Mucosa of gallbladder (tissue), 1 donor: ENCODE measurements around the gene PCDH9. TPM values are rescaled to one million over a fixed set of nuclear protein-coding genes. Genes with fewer than 3 reads are reported as not detected.
"Not testable (repeated sequence)": the region's sequence is repeated elsewhere in the genome, so short reads cannot be mapped to it uniquely, and the experiment has no call there.

Source experiments
- DNase-seq: peaks from one replicate; pipeline ENCODE4 v3.0.0-alpha.2; 2020; ENCODE audit warnings: low spot score
- total RNA-seq: library from RNA; stranded (reverse); gene quantifications from one replicate; pipeline ENCODE4 v1.2.1, GENCODE V29; 2021
- donor health status: DM: no; HTN: no; CAD: no.

PCDH9 gene
- total RNA-seq, 1 donor from 2014 or later = 9.0 TPM

DNA sequence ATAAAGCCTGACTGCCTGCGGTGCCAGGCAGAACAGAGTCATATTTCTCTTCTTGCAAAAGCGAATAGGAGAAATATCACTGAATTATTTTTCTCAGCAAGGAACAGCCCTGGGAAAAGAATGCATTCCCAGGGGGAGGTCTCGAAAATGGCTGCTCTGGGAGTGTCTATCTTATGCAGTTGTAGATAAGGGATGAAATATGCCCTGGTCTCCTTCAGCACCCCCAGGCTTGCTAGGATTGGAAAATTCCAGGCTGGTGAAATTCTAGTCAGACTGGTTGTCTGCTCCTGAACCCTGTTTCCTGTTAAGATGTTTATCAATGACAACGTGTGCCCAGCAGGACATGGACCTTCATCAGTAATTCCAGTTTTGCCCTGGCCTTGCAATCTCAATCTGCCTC, 469.5 kb downstream of the PCDH9 start:
- not testable (repeated sequence) for DNase-seq

DNA sequence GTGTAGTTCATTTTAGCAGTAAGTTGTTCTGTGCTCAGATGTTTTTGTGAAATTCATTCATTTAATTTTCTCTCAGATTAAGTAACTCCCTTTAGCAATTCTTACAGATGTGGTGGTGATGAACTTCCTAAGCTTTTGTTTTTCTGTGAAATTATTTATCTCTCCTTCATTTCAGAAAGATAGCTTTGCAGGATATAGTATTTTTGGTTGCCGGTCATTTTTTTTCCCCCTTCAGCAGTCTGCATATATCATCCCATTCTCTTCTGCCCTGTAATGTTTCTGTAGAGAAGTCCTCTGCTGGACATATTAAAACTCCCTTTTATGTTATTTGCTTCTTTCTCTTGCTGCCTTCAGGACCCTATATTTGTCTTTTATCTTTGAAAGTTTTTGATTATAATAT, 470.2 kb downstream of the PCDH9 start:
- no peak for DNase-seq

DNA sequence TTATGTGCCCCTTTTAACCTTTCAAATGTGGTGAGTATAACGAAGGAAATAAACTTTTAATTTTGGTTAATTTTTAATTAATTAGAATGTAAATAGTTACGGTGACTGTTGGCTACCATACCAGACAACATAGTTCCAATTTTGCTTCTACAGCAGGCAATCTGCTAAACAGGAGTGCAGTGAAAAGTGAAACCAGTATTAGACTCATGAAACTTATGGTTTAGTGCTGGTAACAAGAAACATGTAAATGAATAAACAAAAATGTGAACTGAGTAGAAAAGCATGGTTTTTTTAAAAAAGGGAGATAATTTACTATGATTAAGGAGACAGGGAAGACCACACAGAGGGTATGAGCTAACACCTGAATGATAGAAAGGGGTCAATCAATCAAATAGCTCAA, 478.4 kb downstream of the PCDH9 start:
- DNase-seq = no peak

DNA sequence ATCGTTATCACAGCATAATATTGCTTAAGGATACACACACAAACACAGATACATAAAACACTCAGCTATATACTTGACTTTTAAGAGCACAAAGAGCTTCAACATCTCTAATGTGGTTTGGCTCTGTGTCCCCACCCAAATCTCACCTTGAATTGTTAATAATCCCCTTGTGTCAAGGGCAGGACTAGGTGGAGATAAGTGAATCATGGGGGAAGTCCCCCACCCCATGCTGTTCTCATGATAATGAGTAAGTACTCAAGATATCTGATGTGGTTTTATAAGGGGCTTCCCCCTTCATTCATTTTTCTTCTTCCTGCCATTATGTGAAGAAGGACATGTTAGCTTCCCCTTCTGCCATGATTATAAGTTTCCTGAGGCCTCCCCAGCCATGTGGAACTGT, 481.4 kb downstream of the PCDH9 start:
- DNase-seq = no peak

DNA sequence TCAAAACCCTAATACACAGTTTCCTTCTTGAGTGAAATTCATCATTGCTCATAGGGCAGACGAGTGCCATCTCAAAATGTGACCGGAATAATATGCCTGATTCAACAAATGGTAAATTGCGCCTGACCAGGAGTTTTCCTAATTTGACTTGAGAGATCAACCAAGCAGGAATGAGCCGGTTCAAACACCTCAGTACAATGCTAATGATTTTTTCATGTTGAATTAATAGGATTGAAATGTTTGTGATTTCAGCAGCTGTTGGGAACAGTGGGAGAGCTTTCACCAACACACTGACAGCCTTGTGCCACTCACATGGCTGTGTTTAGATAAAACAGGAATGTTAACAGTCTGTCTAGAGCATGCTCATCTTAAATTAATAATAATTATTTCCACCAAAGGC, 484.8 kb downstream of the PCDH9 start:
- DNase-seq = no peak

DNA sequence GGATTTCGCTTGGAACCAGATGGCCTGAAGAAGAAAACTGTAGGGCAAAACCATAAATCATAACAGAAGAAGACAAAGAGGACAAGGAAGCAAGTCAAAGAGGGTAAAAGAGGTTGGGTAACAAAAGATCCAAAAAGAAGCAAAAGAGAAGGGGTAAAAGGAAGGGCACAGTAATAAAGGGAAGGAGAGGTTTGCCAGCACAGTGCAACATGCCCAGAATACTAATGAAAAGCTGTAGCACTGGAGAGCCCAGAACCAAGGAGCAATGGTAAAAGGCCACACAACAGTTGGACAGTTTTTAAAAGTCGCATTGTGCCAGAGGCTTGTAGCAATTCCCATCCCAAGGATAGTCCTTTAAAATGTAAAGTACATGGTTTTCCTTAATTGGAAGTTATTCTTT, 506.6 kb downstream of the PCDH9 start:
- no peak for DNase-seq

DNA sequence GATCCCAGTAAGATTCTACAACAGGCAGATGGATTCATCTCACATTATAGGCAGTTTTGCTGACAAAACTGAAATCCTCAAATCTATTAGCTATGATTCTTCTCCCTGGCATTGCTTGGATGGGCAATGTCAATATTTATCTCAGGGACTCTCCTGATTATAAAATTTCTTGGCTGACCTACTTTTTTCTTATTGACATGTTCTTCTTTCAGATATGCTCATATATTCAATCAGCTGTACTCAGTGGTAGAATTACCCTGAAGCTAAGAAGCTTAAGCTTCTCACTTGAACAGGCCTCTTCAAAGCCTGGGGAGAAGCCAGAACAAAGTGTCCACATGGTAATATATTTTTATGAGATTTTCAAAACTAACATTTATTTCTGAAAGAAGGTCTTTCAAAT, 513.6 kb downstream of the PCDH9 start:
- no peak for DNase-seq

DNA sequence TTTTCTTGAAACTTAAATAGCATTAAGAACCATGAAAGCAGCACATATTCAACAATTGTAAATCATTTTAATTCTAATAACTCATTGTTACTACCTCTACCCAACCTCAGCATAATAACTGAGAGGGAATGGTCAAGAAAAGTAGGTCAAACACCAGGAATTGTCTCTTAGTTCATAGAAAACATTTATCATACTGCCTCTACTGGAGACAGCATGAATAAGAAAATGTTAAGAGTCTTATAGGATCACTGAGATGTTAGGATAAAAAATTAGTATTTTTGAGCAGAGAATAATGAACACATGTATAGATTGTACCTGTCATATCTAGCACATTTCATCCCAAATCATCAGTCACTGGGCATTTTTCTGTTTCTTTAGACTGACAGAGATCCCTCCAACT, 515.3 kb downstream of the PCDH9 start:
- DNase-seq = no peak

DNA sequence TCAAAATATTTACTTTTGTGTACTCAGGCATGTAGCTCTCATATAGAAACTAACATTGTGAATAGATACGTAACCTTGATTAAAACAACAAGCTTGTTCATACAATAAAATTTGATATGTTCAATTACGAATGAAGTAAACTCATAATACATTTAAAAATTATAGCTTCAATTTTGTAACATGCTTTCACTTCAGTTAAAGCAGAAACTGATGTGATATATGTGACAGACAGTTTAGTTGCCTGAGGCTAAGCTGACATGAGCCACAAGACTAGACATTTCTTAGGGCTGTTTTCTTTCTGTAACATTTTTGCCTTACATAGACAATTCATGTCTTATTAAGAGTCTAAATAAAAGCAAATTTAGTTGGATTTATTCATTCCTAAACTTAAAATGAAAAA, 526.0 kb downstream of the PCDH9 start:
- DNase-seq = no peak

DNA sequence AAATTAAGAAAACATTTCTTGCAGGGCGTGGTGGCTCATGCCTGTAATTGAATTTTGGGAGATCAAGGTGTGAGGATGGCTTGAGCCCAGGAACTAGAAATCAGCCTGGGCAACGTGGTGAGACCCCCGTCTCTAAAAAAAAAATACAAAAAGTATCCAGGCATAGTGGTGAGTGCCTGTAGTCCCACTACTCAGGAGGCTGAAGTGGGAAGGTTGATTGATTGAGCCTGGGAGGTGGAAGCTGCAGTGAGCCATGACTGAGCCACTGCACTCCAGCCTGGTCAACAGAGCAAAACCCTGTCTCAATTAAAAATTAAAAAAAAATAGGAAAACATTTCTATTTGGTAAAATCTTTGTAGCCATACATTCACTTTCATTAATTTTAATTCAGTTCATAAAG, 526.5 kb downstream of the PCDH9 start:
- DNase-seq = no peak

DNA sequence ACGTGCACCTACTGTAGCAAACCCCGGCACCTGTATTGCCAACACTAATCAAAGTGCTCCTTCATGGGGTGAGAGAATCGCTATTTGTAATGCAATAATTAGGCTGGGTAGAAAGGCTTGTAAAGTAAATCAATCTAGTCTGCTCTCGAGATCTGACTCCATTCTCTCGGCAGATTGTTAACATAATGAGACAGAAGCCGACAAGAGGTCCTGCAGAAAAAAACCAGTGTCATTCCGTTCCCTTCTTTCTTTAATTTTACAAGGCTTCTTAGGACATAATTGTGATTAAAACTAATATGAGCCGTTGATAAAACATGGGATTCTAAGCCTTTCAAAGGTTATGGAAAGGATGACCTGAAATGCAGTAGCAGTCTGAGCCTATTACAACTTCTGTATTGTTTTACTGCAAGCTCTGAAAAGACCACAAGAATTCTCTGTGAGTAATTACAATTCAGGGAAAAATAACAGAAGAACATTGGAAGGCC, 530.0 kb downstream of the PCDH9 start:
- no peak for DNase-seq

DNA sequence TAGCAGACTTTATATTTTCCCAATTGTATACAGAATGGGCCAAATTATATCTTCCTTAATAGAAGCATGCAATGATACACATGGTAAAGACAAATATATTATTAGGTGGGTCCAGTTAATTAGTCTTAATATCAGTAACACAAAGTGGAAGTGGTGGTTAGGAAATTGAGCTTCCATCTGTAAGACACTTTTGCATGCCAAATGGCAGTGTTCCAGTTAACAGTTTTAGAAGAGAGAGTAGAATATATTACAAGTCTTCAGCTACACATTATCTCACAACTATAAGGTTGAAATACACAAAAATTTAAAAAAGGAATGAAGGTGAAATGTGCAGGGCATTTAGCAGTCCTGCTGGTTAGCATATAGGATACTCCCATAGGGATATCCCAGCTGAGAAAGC, 536.5 kb downstream of the PCDH9 start:
- no peak for DNase-seq

DNA sequence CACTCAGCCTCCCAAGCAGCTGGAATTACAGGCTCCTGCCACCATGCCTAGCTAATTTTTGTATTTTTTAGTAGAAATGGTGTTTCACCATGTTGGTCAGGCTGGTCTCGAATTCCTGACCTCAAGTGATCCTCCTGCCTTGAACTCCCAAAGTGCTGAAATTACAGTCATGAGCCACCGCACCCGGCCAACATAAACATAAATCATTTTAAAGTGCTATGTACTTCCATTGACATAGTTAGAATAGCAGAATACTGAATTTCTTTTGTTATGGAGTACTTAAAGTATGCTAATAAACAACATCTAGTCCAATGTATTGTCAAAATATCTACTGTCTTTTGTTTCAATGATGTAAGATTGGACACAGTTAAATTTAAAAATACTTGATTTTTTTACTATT, 539.0 kb downstream of the PCDH9 start:
- no peak for DNase-seq

DNA sequence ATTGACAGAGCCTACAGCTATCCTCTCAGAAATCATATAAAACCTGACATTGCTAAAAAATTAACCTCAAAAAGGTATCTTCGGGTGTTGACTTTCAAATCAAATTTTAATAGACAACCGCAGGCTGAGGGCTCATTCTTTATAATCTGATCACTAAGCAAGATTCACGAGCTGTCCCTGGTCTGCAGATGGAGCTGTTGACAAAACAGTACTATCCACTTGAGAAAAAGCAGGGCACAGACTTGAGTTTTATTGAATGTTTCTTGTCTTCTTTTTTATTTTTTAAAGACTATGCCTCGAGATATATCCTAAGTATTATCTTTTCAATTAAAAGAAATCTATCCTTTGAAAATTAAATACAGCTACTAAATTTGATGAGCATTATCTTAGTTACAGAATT, 540.5 kb downstream of the PCDH9 start:
- no peak for DNase-seq

DNA sequence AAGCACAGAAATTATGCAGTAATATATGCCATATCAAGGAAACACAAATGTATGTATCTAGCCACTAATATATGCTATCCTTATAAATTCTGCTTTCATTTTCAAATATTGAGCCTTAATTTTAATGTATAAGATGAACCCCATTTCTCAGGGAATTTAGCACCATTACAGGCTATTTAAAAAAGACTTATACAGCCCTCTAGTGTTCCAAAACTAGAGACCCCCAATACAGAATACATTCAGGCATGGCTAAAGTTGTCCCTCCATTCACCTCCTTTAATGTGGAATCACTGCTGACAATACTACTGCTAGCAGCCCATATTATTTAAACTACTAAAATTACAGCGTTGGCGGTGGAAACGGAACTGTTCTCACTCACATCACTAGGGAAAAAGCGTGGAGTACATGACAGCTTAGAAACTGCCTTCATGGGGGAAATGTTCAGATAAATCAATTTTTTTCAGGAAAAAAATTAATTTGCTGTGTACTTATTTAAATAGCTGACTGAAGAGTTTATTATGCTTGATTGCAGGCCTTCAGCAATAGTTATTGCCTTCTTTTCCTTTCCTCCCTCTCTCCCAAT, 541.0 kb downstream of the PCDH9 start:
- no peak for DNase-seq

DNA sequence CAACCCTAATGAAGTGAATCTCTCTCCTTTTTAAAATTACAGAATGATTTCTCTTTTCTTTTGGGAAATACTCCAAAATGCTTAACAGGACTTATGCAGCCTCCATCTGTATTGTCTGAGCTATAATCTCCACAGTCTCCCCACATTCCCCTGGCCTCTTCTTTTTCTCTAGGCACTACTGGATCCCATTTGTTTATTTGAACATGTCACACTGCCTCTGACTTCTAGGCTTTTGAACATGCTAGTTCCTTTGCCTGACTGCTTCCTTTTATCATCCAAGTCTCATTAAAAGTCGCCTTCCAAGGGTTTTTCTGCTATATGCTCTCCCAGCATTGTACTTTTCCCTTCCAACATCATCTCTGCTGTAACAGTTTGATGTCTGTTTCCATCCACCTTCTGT, 548.7 kb downstream of the PCDH9 start:
- DNase-seq = no peak

DNA sequence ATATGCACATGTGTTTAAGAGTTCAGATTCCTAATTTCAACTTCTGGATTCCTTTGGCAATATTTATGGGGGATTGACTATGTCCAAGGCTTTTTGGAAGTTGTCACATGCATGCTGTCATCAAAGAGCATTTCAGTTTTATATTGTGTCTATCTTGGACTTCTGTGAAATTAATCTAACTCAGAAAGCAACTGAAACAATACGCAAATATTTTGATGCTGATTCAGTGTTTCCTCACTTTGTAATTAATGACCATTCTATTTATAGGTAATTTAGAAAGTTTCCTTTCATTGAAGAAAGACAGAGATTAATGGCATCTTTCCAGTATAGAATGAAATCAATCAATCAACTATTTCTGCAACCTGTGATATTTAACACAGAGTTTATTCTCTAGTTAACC, 550.1 kb downstream of the PCDH9 start:
- DNase-seq = no peak

DNA sequence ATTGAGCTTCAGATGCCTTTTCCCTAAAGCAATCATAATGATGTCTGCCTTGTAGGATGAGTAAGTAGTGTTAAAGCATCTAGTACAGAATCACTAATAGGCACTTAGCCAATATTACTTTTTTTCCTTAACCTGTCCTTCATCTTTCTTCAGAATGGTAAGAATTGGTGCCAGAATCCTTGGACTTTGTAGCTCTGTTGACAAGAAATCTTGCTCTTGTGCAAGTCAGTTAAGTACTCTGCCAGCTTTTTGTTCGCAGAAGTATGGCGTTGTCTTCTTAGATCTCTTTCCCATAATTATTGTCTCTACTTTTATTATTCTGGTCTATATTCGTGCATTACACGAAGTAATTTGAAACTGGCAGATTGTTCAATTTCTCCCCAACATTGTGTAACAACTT, 554.5 kb downstream of the PCDH9 start:
- no peak for DNase-seq

DNA sequence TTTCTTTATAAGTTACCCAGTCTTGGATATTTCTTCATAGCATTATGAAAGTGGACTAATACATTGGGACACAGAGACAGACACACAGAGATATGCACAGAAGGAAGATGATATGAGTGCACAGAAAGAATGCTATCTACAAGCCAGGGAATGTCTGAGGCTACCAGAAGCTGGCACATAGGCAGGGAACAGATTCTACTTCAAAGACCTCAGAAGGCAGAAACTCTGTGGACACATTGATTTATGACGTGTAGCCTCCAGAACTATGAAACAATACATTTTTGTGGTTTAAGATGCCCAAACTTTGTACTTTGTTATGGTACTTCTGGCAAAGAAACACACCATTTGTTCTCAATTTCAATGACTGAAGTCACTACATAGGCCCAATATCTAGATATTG, 556.7 kb downstream of the PCDH9 start:
- no peak for DNase-seq

DNA sequence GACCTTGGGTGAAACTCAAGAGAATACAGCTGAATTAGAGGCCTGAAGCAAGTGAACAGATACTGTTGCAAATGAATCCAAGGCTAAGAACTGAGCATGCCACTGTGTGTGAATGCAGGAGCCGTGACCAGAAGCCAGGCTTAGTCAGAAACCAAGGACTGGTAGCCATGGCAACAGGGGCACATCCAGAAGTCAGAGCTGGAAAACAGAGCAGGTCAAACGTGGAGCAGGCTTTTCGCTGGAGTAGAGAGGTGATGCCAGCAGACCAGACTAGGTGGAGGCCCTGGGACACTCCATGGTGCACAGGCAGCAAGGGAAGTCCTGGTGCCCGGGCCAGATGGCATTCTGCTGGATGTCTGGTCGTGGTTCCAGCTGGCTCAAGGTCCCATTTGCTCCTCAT, 564.1 kb downstream of the PCDH9 start:
- DNase-seq = no peak

DNA sequence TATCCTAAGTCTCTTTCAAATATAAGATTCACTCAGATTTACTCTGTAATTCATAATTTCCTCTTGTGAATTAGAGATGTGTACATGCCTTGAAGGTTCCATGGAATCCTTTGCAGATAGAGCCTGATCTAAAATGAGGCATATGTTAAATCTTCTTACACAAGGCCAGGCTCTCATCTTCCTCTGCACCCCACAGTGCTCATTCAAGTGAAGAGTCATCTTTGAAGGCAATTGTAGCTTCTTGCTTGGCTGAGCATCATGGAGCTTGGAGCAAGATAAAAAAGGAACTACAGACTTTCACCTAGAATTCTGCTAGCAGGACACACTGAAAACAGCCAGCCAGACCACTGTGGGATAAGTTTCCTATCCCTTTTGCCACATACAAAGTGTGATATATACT, 566.4 kb downstream of the PCDH9 start:
- no peak for DNase-seq

DNA sequence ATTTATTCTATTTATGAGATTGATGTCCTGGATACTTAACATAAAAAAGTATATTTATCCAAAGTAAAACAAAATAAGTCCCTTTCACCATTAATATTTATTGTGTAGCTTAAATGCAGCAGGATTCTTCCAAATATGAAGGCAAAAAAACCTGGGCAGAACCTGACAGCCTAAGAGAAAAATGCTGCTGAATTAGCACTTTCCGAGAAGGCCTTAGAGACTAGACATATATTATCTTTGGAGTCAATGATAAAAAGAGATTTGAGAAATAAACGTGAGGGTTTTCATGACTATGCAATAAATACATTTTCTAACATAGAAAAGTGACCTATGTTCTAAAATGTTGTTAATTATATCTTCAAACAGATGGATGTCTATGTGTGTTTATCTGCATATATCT, 566.9 kb downstream of the PCDH9 start:
- DNase-seq = no peak

DNA sequence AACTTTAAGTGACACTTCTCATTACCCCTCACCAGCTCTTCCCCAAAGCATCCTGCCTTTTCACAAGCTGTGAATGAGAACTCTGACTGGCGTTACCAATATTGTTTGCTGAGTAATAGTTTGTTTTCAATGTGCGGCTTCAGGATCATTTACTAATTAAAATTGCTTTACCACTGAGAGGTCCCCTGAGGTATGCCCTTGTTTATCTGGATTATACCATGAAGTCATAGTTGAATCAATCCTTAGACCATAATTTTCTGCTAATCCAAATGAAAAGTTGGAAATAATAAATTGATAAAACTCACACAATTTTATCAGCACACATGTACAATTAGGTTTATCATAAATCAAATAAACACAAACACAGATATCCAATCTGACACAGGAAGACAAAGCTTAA, 568.8 kb downstream of the PCDH9 start:
- no peak for DNase-seq

DNA sequence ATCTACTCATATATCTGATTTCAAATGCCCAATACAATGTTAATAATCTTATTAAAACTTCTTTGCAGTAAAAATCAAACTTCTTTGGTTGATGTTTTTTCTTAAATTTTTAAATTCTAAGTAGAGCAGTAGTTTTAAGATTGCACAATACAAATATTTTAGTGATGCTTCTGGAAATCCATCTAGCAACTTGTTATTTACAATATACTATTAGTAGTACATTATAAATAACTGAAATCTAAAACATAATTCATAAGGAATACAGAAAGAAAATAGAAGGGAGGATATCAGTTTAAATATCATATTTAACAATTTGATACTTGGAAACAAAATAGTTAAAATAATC, 569.7 kb downstream of the PCDH9 start:
- no peak for DNase-seq
